Right atrium auricular region (tissue), 2 donors: ENCODE results near the gene EXOSC9. TPM values are rescaled to one million over a fixed set of nuclear protein-coding genes. Genes with fewer than 3 reads are reported as not detected.

ENCODE experiments used
- DNase-seq: peaks from one replicate; pipeline ENCODE4 v3.0.0-alpha.2; 2019; ENCODE audit warnings: low spot score
- H3K27ac ChIP-seq, 2 donors: fragments of 200-600 bp; sonication (generic); 1 replicate in 1 of 2; 2 replicates in 1 of 2; pipeline ENCODE4 v1.5.1; 2016 to 2019
- H3K27me3 ChIP-seq, 2 donors: fragments of 200-600 bp; sonication (generic); one replicate each; pipeline versions ENCODE4 v1.5.1 to v1.6.0; 2017 to 2019
- H3K36me3 ChIP-seq: fragments of 200-600 bp; sonication (generic); one replicate; pipeline ENCODE4 v1.5.1; 2016
- H3K4me1 ChIP-seq, 2 donors: fragments of 200-600 bp; sonication (generic); one replicate each; pipeline versions ENCODE4 v1.5.1 to v1.6.0; 2017 to 2019
- H3K4me3 ChIP-seq, 2 donors: fragments of 200-600 bp; sonication (generic); 1 replicate in 1 of 2; 2 replicates in 1 of 2; pipeline ENCODE4 v1.5.1; 2017 to 2019; ENCODE audit warnings: mild to moderate bottlenecking in 1 of 2, moderate library complexity in 1 of 2
- H3K9me3 ChIP-seq, 2 donors: fragments of 200-600 bp; sonication (generic); one replicate each; pipeline ENCODE4 v1.5.1; 2019
- total RNA-seq, 2 donors: library from RNA; depleted of rRNA; stranded (reverse); fragments of >200 nt; gene quantifications; one replicate each; pipeline ENCODE4 v1.1.0, GENCODE V29; 2016
- TF ChIP-seq, protein P1 (sequence below), 2 donors: fragments of 200-600 bp; sonication (generic); IDR thresholded peaks; one replicate each; pipeline ENCODE4 v1.5.1; 2019; ENCODE audit warnings: antibody characterized with exemption in 2 of 2

Gene EXOSC9
- total RNA-seq, 2 donors from 2014 or later: 18.8 TPM

DNA sequence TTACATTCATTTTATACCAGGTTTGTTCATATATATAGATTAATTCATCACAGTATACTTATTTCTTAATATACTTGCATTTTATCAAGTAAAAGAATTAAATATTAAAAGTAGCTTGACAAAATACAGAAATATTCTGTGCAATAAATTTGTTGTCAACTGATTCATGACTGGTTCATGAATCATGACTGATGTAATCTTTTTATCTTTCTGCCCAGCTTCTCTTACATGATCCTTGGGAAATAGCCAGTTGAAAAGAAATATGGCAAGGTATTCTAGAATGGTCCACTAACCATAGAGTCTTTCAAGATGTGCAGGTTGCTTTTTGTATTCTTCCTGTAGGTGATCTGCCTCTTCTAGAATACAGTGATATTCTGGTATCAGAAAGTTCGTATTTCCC lies 26.7 kb downstream of the EXOSC9 start:
- DNase-seq: no peak
- H3K4me3 ChIP-seq: no peak overlapping the region
- peaks cover 0 to 12% of the 10 kb centered on the region in 2 donors for H3K4me1 ChIP-seq
- TF ChIP-seq, protein P1, sequence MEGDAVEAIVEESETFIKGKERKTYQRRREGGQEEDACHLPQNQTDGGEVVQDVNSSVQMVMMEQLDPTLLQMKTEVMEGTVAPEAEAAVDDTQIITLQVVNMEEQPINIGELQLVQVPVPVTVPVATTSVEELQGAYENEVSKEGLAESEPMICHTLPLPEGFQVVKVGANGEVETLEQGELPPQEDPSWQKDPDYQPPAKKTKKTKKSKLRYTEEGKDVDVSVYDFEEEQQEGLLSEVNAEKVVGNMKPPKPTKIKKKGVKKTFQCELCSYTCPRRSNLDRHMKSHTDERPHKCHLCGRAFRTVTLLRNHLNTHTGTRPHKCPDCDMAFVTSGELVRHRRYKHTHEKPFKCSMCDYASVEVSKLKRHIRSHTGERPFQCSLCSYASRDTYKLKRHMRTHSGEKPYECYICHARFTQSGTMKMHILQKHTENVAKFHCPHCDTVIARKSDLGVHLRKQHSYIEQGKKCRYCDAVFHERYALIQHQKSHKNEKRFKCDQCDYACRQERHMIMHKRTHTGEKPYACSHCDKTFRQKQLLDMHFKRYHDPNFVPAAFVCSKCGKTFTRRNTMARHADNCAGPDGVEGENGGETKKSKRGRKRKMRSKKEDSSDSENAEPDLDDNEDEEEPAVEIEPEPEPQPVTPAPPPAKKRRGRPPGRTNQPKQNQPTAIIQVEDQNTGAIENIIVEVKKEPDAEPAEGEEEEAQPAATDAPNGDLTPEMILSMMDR (IDR thresholded peaks at IDR 0.05): no peak
- H3K9me3 ChIP-seq: no peaks in the 10 kb centered on the region
- peaks cover 11% of the 10 kb centered on the region for H3K36me3 ChIP-seq
- H3K27me3 ChIP-seq: no peaks in the 10 kb centered on the region
- H3K27ac ChIP-seq: no peak overlapping the region

DNA sequence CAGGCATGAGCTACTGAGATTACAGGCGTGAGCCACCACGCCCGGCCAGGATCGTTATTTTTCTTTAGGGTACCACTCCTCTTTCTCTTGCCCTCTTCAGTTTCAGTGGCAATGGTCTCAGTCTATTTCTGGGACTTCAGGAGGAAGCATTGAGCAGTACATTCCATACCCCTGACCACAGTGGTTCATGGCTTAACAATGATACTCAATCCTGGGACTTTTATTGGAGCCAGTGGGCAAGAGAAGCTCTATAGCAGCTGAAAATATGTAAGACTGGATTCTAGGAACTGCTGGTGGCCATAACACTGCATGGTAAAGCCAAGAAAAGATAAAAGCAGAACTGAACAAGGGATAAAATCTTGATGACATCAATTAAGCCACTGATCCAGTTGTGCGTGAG lies 28.4 kb downstream of the EXOSC9 start:
- TF ChIP-seq, protein P1 (IDR thresholded peaks at IDR 0.05): no peak
- Histone ChIP-seq H3K36me3 (peaks cover 15% of the 10 kb centered on the region), H3K4me1 (peaks cover 0 to 2% of the 10 kb centered on the region in 2 donors), H3K27ac (no peak overlapping the region), H3K27me3 (no peaks in the 10 kb centered on the region), H3K9me3 (no peaks in the 10 kb centered on the region), H3K4me3 (no peak overlapping the region)
- DNase-seq: no peak

DNA sequence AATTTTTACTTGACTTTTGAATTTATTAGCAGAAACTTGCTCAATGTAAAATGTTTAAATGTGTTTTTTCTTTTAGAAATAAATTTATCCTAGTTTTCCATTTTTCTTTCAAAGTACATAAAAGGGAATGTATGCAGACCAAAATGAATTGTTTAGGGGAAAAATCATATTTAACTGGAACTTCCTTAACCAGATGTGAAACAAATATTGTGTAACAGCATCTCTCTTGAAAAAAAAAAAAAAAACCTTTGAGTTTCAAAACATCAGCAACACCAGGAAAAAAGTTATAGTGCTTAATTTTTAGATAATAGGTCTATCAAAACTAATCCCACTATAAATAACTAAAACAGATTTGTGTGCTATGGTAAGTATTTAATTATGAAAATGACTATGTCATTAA lies 37.0 kb downstream of the EXOSC9 start:
- Histone ChIP-seq H3K27me3 (no peaks in the 10 kb centered on the region), H3K9me3 (no peaks in the 10 kb centered on the region), H3K27ac (no peak overlapping the region), H3K36me3 (peaks cover 17% of the 10 kb centered on the region), H3K4me1 (no peaks in the 10 kb centered on the region), H3K4me3 (no peak overlapping the region)
- DNase-seq: no peak
- TF ChIP-seq, protein P1 (IDR thresholded peaks at IDR 0.05): no peak

DNA sequence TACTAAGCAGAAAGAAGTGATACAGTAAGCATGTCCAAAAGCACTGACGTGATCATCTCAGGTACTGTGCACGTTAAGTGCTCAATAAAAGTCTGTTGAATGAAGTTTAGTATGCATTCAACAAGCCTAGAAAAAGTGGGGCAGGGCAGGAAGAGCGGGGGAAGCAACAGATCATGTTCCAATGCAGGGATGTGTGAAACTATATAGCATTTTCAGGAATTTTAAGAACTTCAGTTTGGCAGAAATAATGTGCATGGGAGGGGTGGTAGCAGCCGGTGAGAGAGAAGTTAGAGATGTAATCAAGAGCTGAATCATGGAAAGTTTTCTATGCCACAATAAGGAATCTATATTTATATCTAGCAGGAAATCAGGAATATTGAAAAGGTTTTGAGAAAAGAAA lies 41.7 kb downstream of the EXOSC9 start:
- Histone ChIP-seq H3K27me3 (no peaks in the 10 kb centered on the region), H3K9me3 (no peaks in the 10 kb centered on the region), H3K4me1 (no peaks in the 10 kb centered on the region), H3K27ac (no peak overlapping the region), H3K36me3 (peaks cover 33% of the 10 kb centered on the region), H3K4me3 (no peak overlapping the region)
- TF ChIP-seq, protein P1 (IDR thresholded peaks at IDR 0.05): no peak
- DNase-seq: no peak

DNA sequence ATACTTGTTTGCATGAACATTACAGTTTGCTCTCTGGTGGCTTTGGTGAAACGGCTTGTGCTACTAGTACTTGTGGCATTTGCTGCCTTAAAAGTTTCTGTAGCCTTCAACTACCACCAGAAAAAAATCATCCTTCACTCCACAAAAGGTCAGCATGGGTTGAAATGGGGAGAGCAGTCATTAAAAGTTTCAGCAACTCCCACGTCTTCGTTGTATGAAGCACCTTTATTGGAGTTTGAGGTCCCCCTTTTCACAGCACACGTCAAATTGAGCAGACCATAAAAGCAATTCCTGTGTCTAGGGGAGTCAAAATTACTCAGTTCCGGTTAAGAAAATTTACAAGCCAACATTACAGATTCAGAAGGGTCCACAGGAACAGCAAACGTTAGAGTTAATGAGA lies 45.5 kb downstream of the EXOSC9 start:
- H3K4me3 ChIP-seq: no peak overlapping the region
- H3K4me1 ChIP-seq: no peaks in the 10 kb centered on the region
- TF ChIP-seq, protein P1 (IDR thresholded peaks at IDR 0.05): no peak
- no peaks in the 10 kb centered on the region for H3K9me3 ChIP-seq
- no peak for DNase-seq
- no peaks in the 10 kb centered on the region for H3K27me3 ChIP-seq
- H3K27ac ChIP-seq: no peak overlapping the region
- H3K36me3 ChIP-seq: peaks cover 36% of the 10 kb centered on the region

DNA sequence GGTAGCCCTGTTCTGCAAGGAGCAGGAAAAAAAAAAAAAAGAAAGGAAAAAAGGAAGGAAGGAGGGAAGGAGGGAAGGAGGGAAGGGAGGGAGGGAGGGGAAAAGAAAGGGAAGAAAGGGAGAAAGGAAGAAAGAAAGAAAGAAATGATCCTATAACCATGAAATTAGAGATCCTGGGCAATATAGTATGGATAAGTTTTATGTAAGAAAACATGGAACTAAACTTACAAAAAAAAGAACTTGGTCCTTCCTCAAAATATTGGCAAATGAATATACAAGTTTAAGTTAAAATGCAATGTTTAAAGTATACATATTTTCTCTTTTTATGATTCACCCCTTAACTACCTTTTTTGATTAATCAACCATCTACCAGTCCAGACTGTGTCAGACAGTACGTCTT lies 50.2 kb downstream of the EXOSC9 start:
- Histone ChIP-seq H3K36me3 (peaks cover 26% of the 10 kb centered on the region), H3K9me3 (no peaks in the 10 kb centered on the region), H3K4me1 (no peaks in the 10 kb centered on the region), H3K27me3 (no peaks in the 10 kb centered on the region), H3K27ac (no peak overlapping the region), H3K4me3 (no peak overlapping the region)
- DNase-seq: no peak
- TF ChIP-seq, protein P1 (IDR thresholded peaks at IDR 0.05): no peak
